K562 (cell line): Measurements from ENCODE around the gene TMEM167B. TPM values are rescaled to one million over a fixed set of nuclear protein-coding genes. Genes with fewer than 3 reads are reported as not detected.

Source experiments
- FOXK2 ChIP-seq, 2 experiments: fragments of 450-650 bp; IDR thresholded peaks in 1 of 2; conservative IDR thresholded peaks in 1 of 2; 2 replicates each; pipeline ENCODE4 v1.6.1; 2016; ENCODE audit warnings: low read depth in 2 of 2, mild to moderate bottlenecking in 1 of 2
- GABPA ChIP-seq: fragments of 200-800 bp; sonication (Bioruptor generic); conservative IDR thresholded peaks from 2 replicates; pipeline ENCODE4 v1.6.1; 2016; ENCODE audit warnings: low read depth, missing genetic modification characterization, missing compliant biosample characterization
- HDAC2 ChIP-seq: fragments of 450-650 bp; IDR thresholded peaks from 2 replicates; pipeline ENCODE4 v1.6.1; 2016; ENCODE audit warnings: mild to moderate bottlenecking
- HMGN3 ChIP-seq: IDR thresholded peaks from 2 replicates; pipeline ENCODE4 v1.6.1; 2011; ENCODE audit warnings: borderline replicate concordance, low read depth, mild to moderate bottlenecking, mixed read lengths, low read length; ENCODE audit not compliant: insufficient read length; ENCODE audit errors: extremely low read depth
- MYC ChIP-seq, 2 experiments: fragments of 250-450 bp in 1 of 2; sonication (Bioruptor Pico) in 1 of 2; IDR thresholded peaks; 2 replicates each; pipeline versions ENCODE4 v1.5.1 to v1.6.1; 2012 to 2021; ENCODE audit warnings: low read depth in 2 of 2, borderline replicate concordance in 1 of 2, improper control_type of control experiment in 1 of 2, low read length in 1 of 2, mild to moderate bottlenecking in 1 of 2, moderate library complexity in 1 of 2
- NUFIP1 ChIP-seq: fragments of 450-650 bp; IDR thresholded peaks from 2 replicates; pipeline ENCODE4 v1.6.1; 2018; ENCODE audit not compliant: partially characterized antibody
- RBM25 ChIP-seq: fragments of 200-400 bp; formaldehyde crosslinking; IDR thresholded peaks from 2 replicates; pipeline ENCODE4 v1.6.1; 2018; ENCODE audit warnings: low read length, low read depth, moderate library complexity; ENCODE audit not compliant: severe bottlenecking
- SMAD1 ChIP-seq: fragments of 150-350 bp; IDR thresholded peaks from 2 replicates; pipeline ENCODE4 v1.6.1; 2014; ENCODE audit warnings: low read length, low read depth; ENCODE audit not compliant: partially characterized antibody
- SUPT5H ChIP-seq: fragments of 450-650 bp; IDR thresholded peaks from 2 replicates; pipeline ENCODE4 v1.6.1; 2016
- XRCC5 ChIP-seq: fragments of 200-400 bp; formaldehyde crosslinking; IDR thresholded peaks from 2 replicates; pipeline ENCODE4 v1.6.1; 2017; ENCODE audit warnings: low read depth, mild to moderate bottlenecking, low read length
- ZC3H8 ChIP-seq: fragments of 450-650 bp; IDR thresholded peaks from 2 replicates; pipeline ENCODE4 v1.6.1; 2017
- ZNF24 ChIP-seq: fragments of 450-650 bp; IDR thresholded peaks from 2 replicates; pipeline ENCODE4 v1.6.1; 2016
- ZNF766 ChIP-seq: fragments of 200-800 bp; sonication (Bioruptor generic); conservative IDR thresholded peaks from 2 replicates; pipeline ENCODE4 v1.6.1; 2016; ENCODE audit warnings: missing genetic modification characterization, missing compliant biosample characterization
- ZNF778 ChIP-seq: fragments of 450-650 bp; formaldehyde crosslinking; IDR thresholded peaks from 2 replicates; pipeline ENCODE4 v1.4.0; 2020; ENCODE audit warnings: mild to moderate bottlenecking, moderate library complexity
- polyA plus RNA-seq, 8 experiments: library from polyadenylated mRNA; depleted of rRNA in 4 of 8; stranded (reverse) in 5 of 8; unstranded in 3 of 8; fragments of >200 nt; fragmentation: Nextera tagmentation in 2 of 8; fragmentation: Illumina TruSeq in 1 of 8; extraction: Ambion mirVana in 2 of 8; extraction: Trizol in 1 of 8; gene quantifications; 2 replicates each; pipeline versions ENCODE4 v1.2.1 to v1.2.3, GENCODE V29; 2011 to 2014; ENCODE audit warnings: inconsistent platforms in 1 of 8, missing spikeins in 1 of 8
- total RNA-seq, 7 experiments: library from RNA; depleted of rRNA in 6 of 7; stranded (reverse); fragments of >200 nt in 6 of 7; fragmentation: Illumina TruSeq in 2 of 7; extraction: Trizol in 2 of 7; gene quantifications; 2 replicates each; pipeline versions ENCODE4 v1.2.1 to v1.2.3, GENCODE V29; 2011 to 2021; ENCODE audit warnings: low replicate concordance in 1 of 7
- TF ChIP-seq, protein P1 (sequence below): fragments of 200-800 bp; sonication (Bioruptor generic); IDR thresholded peaks from 2 replicates; pipeline ENCODE4 v1.6.1; 2017; ENCODE audit warnings: missing genetic modification characterization, missing compliant biosample characterization
- TF ChIP-seq, protein P2 (sequence below): fragments of 450-650 bp; formaldehyde crosslinking; IDR thresholded peaks from 2 replicates; pipeline ENCODE4 v1.4.0; 2020; ENCODE audit warnings: mild to moderate bottlenecking, moderate library complexity

TMEM167B gene
- total and polyA plus RNA-seq, 9 of the 15 experiments (the other 6 are each of a cell fraction or from before 2014, with no cell fraction given), result 17.2 to 36.4 (median 32.2) TPM

- no peak for TF ChIP-seq HMGN3
- TF ChIP-seq ZC3H8, result 0 out of 2 replicates have a peak, but pooled peaks have one; percentile 61
- TF ChIP-seq, protein P1, sequence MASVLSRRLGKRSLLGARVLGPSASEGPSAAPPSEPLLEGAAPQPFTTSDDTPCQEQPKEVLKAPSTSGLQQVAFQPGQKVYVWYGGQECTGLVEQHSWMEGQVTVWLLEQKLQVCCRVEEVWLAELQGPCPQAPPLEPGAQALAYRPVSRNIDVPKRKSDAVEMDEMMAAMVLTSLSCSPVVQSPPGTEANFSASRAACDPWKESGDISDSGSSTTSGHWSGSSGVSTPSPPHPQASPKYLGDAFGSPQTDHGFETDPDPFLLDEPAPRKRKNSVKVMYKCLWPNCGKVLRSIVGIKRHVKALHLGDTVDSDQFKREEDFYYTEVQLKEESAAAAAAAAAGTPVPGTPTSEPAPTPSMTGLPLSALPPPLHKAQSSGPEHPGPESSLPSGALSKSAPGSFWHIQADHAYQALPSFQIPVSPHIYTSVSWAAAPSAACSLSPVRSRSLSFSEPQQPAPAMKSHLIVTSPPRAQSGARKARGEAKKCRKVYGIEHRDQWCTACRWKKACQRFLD (CRISPR knock-in tag), result no peak
- TF ChIP-seq FOXK2 (conservative IDR thresholded peaks at IDR 0.05 in 1 of 2, IDR thresholded peaks at IDR 0.05 in 1 of 2; ENCODE audit: low read depth in 2 of 2), result peak; percentile 53 to 61
- peak; percentile 68; the same call in 1 of the 2 replicates for TF ChIP-seq ZNF778 (CRISPR knock-in tag)
- peak; percentile 45; the same call in 1 of the 2 replicates for TF ChIP-seq ZNF24
- TF ChIP-seq ZNF766 (CRISPR knock-in tag), result peak; percentile 51
- peak; percentile 96 for TF ChIP-seq XRCC5
- peak; percentile 71 for TF ChIP-seq SMAD1
- TF ChIP-seq GABPA, result peak; percentile 60
- peak; percentile 56; the same call in 1 of the 2 replicates for TF ChIP-seq MYC (IDR thresholded peaks at IDR 0.05; ENCODE audit: low read depth, low read length)
- TF ChIP-seq MYC (CRISPR knock-in tag; IDR thresholded peaks at IDR 0.05; ENCODE audit: borderline replicate concordance, low read depth), result no peak
- no peak for TF ChIP-seq NUFIP1
- TF ChIP-seq, protein P2, sequence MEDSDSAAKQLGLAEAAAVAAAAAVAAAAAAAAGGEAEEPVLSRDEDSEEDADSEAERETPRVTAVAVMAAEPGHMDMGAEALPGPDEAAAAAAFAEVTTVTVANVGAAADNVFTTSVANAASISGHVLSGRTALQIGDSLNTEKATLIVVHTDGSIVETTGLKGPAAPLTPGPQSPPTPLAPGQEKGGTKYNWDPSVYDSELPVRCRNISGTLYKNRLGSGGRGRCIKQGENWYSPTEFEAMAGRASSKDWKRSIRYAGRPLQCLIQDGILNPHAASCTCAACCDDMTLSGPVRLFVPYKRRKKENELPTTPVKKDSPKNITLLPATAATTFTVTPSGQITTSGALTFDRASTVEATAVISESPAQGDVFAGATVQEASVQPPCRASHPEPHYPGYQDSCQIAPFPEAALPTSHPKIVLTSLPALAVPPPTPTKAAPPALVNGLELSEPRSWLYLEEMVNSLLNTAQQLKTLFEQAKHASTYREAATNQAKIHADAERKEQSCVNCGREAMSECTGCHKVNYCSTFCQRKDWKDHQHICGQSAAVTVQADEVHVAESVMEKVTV (CRISPR knock-in tag), result peak; percentile 46; the same call in 1 of the 2 replicates
- no peak for TF ChIP-seq RBM25
- peak; percentile 22; the same call in 1 of the 2 replicates for TF ChIP-seq SUPT5H
- TF ChIP-seq HDAC2, result no peak
Observed at GRCh38 chr1:109089242-109090015, 1.1 kb upstream of the TMEM167B start (continued).
